PC-3 (cell line): ENCODE measurements around the gene DLG2. TPM values are rescaled to one million over a fixed set of nuclear protein-coding genes. Genes with fewer than 3 reads are reported as not detected.
"Not testable (repeated sequence)": the region's sequence is repeated elsewhere in the genome, so short reads cannot be mapped to it uniquely, and the experiment has no call there.

ENCODE experiments used
- ATAC-seq: fragments of 200-7000 bp; cut with Tn5 transposase; 2 replicates; pipeline ENCODE4 v1.9.1; 2020; ENCODE audit warnings: mild to moderate bottlenecking, moderate library complexity
- BruUV-seq: library from RNA; stranded (reverse); fragments of 400-500 nt; replicated peaks from 2 replicates; lab custom pipeline; 2021; lab: Mats Ljungman, UMichigan
- CTCF ChIA-PET: fragments of 300-600 bp; sonication (Branson Sonifier 250); formaldehyde crosslinking; loops from one replicate; lab custom pipeline; 2022; ENCODE audit warnings: antibody characterized with exemption; lab: Charles Lee
- POLR2A ChIA-PET: fragments of 300-600 bp; sonication (Branson Sonifier 250); formaldehyde crosslinking; loops from one replicate; lab custom pipeline; 2022; ENCODE audit warnings: antibody characterized with exemption; ENCODE audit not compliant: unreplicated experiment; lab: Charles Lee
- DNase-seq: peaks from one replicate; pipeline ENCODE4 v3.0.0-alpha.2; 2015
- H2AFZ ChIP-seq: fragments of 300-600 bp; sonication (generic); 2 replicates; pipeline ENCODE4 v1.6.0; 2016; ENCODE audit warnings: antibody characterized with exemption, low read length
- H3F3A ChIP-seq: fragments of 300-600 bp; sonication (generic); one replicate; pipeline ENCODE4 v1.6.0; 2017; ENCODE audit warnings: antibody characterized with exemption, low read length, control low read depth, mild to moderate bottlenecking; ENCODE audit not compliant: unreplicated experiment
- H3K27ac ChIP-seq: fragments of 300-600 bp; sonication (generic); 2 replicates; pipeline ENCODE4 v1.5.1; 2016; ENCODE audit warnings: mild to moderate bottlenecking, low read length
- H3K27me3 ChIP-seq: fragments of 300-600 bp; sonication (generic); 2 replicates; pipeline ENCODE4 v1.6.1; 2016; ENCODE audit warnings: low read length, mixed read lengths
- H3K36me3 ChIP-seq: fragments of 300-600 bp; sonication (generic); 2 replicates; pipeline ENCODE4 v1.6.1; 2016; ENCODE audit warnings: low read depth, mixed run types, low read length, mixed read lengths
- H3K4me1 ChIP-seq: fragments of 300-600 bp; sonication (generic); 2 replicates; pipeline ENCODE4 v1.5.1; 2016; ENCODE audit warnings: low read length; ENCODE audit not compliant: insufficient read depth
- H3K4me2 ChIP-seq: fragments of 300-600 bp; sonication (generic); 2 replicates; pipeline ENCODE4 v1.6.0; 2016; ENCODE audit warnings: low read length
- H3K4me3 ChIP-seq: fragments of 300-600 bp; sonication (generic); 2 replicates; pipeline ENCODE4 v1.5.1; 2016; ENCODE audit warnings: mild to moderate bottlenecking, low read length, mixed read lengths
- H3K79me2 ChIP-seq: fragments of 300-600 bp; sonication (generic); 2 replicates; pipeline ENCODE4 v1.6.1; 2017; ENCODE audit warnings: low read length, mixed read lengths
- H3K9ac ChIP-seq: fragments of 300-600 bp; sonication (generic); 2 replicates; pipeline ENCODE4 v1.6.0; 2016; ENCODE audit warnings: mild to moderate bottlenecking, low read length
- H3K9me2 ChIP-seq: fragments of 300-600 bp; sonication (generic); replicated peaks from 2 replicates; pipeline ENCODE4 v1.6.1; 2016; ENCODE audit warnings: mixed run types, low read length, mixed read lengths
- H3K9me3 ChIP-seq: fragments of 300-600 bp; sonication (generic); 2 replicates; pipeline ENCODE4 v1.6.1; 2016; ENCODE audit warnings: low read length, mixed read lengths
- H4K20me1 ChIP-seq: fragments of 300-600 bp; sonication (generic); 2 replicates; pipeline ENCODE4 v1.6.1; 2016; ENCODE audit warnings: low read length, mixed read lengths
- EZH2 ChIP-seq: fragments of 300-600 bp; sonication (generic); IDR thresholded peaks from one replicate; pipeline ENCODE4 v1.6.1; 2017; ENCODE audit warnings: antibody characterized with exemption, mild to moderate bottlenecking, low read length; ENCODE audit not compliant: unreplicated experiment
- EZH2phosphoT487 ChIP-seq: fragments of 300-600 bp; sonication (generic); IDR thresholded peaks from 2 replicates; pipeline ENCODE4 v1.6.1; 2018; ENCODE audit warnings: mild to moderate bottlenecking, antibody characterized with exemption, low read length, borderline replicate concordance
- intact Hi-C: fragments of 100-400 bp; cut with micrococcal nuclease; formaldehyde crosslinking; loops from 2 replicates; pipeline ENCODE4 v1.9.0; 2023
- total RNA-seq: library from RNA; depleted of rRNA; stranded (reverse); fragments of >200 nt; gene quantifications from 2 replicates; pipeline ENCODE4 v1.2.3, GENCODE V29; 2014
- TF ChIP-seq, protein P1 (sequence below): fragments of 300-600 bp; sonication (generic); conservative IDR thresholded peaks from 2 replicates; pipeline ENCODE4 v1.5.1; 2017; ENCODE audit warnings: antibody characterized with exemption, low read depth, mild to moderate bottlenecking, low read length

Gene DLG2
- total RNA-seq, 1 experiment from 2014 or later, result 0.58 TPM

- CTCF ChIA-PET, result no interaction called here
- intact Hi-C loops, result loop anchor here (2.0 to 10.0 kb wide), 2 partner anchors 32 to 1288 kb away; no protein-coding TSS in a partner anchor
- peak overlapping the region; percentile 83 for H3K4me3 ChIP-seq
- H3K27ac ChIP-seq, result no peak overlapping the region
- POLR2A ChIA-PET, result no interaction called here
- peaks cover 31% of the 10 kb centered on the region for H3K79me2 ChIP-seq
- no TSS peak for BruUV-seq
- no peaks in the 10 kb centered on the region for H3K9me3 ChIP-seq
- peak overlapping the region; percentile 89 for H2AFZ ChIP-seq
- peak overlapping the region; percentile 65; the same call in 1 of the 2 replicates for H3K9ac ChIP-seq
- H3K27me3 ChIP-seq, result no peaks in the 10 kb centered on the region
- peak overlapping the region; percentile 97 for H3K4me2 ChIP-seq
- H3F3A ChIP-seq, result no peaks in the 10 kb centered on the region
- no peak for ATAC-seq
- peak; percentile 22 for DNase-seq
- H3K9me2 ChIP-seq, result no peaks in the 10 kb centered on the region
- no peaks in the 10 kb centered on the region for H4K20me1 ChIP-seq
- peaks cover 25% of the 10 kb centered on the region for H3K4me1 ChIP-seq
- peaks cover 6% of the 10 kb centered on the region; the same call in 1 of the 2 replicates for H3K36me3 ChIP-seq
- TF ChIP-seq EZH2 (no peak), EZH2phosphoT487 (no peak)
- TF ChIP-seq, protein P1, sequence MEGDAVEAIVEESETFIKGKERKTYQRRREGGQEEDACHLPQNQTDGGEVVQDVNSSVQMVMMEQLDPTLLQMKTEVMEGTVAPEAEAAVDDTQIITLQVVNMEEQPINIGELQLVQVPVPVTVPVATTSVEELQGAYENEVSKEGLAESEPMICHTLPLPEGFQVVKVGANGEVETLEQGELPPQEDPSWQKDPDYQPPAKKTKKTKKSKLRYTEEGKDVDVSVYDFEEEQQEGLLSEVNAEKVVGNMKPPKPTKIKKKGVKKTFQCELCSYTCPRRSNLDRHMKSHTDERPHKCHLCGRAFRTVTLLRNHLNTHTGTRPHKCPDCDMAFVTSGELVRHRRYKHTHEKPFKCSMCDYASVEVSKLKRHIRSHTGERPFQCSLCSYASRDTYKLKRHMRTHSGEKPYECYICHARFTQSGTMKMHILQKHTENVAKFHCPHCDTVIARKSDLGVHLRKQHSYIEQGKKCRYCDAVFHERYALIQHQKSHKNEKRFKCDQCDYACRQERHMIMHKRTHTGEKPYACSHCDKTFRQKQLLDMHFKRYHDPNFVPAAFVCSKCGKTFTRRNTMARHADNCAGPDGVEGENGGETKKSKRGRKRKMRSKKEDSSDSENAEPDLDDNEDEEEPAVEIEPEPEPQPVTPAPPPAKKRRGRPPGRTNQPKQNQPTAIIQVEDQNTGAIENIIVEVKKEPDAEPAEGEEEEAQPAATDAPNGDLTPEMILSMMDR, result no peak
These were observed 648 bp downstream of the DLG2 start for GRCh38 chr11:85626496-85626895.

DNA sequence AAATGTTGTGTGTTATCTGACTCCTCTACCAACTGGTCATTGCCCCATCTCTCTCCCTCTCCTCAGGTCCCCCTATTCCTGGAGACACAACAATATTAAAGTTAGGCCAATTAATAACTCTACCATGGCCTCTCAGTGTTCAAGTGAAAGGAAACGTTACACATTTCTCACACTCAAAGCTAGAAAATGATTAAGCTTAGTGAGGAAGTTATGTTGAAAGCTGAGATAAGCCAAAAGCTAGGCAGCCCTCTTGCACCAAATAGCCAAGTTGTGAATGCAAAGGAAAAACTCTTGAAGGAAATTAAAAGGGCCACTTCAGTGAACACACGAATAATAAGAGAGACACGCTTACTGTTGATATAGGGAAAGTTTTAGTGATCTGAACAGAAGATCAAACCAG lies 6.9 kb downstream of the DLG2 start:
- intact Hi-C loops, result loop anchor here (10.0 kb wide), 1 partner anchor 1295 kb away; no protein-coding TSS in a partner anchor
- H3K4me3 ChIP-seq, result no peak overlapping the region
- no peaks in the 10 kb centered on the region for H4K20me1 ChIP-seq
- H3K27ac ChIP-seq, result no peak overlapping the region
- ATAC-seq (no peak), DNase-seq (no peak)
- no peak overlapping the region for H2AFZ ChIP-seq
- TF ChIP-seq EZH2, result no peak
- no peak for TF ChIP-seq EZH2phosphoT487
- TF ChIP-seq, protein P1, result no peak
- H3K9me3 ChIP-seq, result no peaks in the 10 kb centered on the region
- H3K79me2 ChIP-seq, result no peaks in the 10 kb centered on the region
- H3K36me3 ChIP-seq, result no peaks in the 10 kb centered on the region
- H3K4me2 ChIP-seq, result no peak overlapping the region
- no peaks in the 10 kb centered on the region for H3K27me3 ChIP-seq
- ChIA-PET POLR2A (no interaction called here), CTCF (no interaction called here)
- no peaks in the 10 kb centered on the region for H3F3A ChIP-seq
- BruUV-seq, result no TSS peak
- H3K9ac ChIP-seq, result no peak overlapping the region
- no peaks in the 10 kb centered on the region for H3K4me1 ChIP-seq
- no peaks in the 10 kb centered on the region for H3K9me2 ChIP-seq

GRCh38 chr11:85619499-85619898 lies 7.6 kb downstream of the DLG2 start:
- DNase-seq, result no peak
- CTCF ChIA-PET, result no interaction called here

GRCh38 chr11:85611643-85612042 lies 15.5 kb downstream of the DLG2 start:
- H3F3A ChIP-seq, H3K4me2 ChIP-seq, H3K27ac ChIP-seq, H3K27me3 ChIP-seq, H4K20me1 ChIP-seq, H2AFZ ChIP-seq, intact Hi-C loops, H3K4me1 ChIP-seq, H3K9me2 ChIP-seq, H3K9me3 ChIP-seq, DNase-seq, POLR2A ChIA-PET, CTCF ChIA-PET, H3K79me2 ChIP-seq, H3K4me3 ChIP-seq, H3K36me3 ChIP-seq, BruUV-seq, ATAC-seq, H3K9ac ChIP-seq: not testable (repeated sequence)

More at GRCh38 chr11:85619499-85619898, 7.6 kb downstream of the DLG2 start:
- no peaks in the 10 kb centered on the region for H3K36me3 ChIP-seq
- H3K79me2 ChIP-seq, result no peaks in the 10 kb centered on the region
- TF ChIP-seq EZH2, result no peak
- TF ChIP-seq, protein P1, result no peak
- TF ChIP-seq EZH2phosphoT487, result no peak
- no peak for ATAC-seq
- H3K4me1 ChIP-seq, result no peaks in the 10 kb centered on the region
- H3K27ac ChIP-seq, result no peak overlapping the region
- no peaks in the 10 kb centered on the region for H3K9me2 ChIP-seq
- no peaks in the 10 kb centered on the region for H3K27me3 ChIP-seq
- BruUV-seq, result no TSS peak
- no peaks in the 10 kb centered on the region for H3F3A ChIP-seq
- no peak overlapping the region for H2AFZ ChIP-seq
- no peak overlapping the region for H3K4me3 ChIP-seq
- no peaks in the 10 kb centered on the region for H4K20me1 ChIP-seq
- no peak overlapping the region for H3K4me2 ChIP-seq
- POLR2A ChIA-PET, result no interaction called here
- no peaks in the 10 kb centered on the region for H3K9me3 ChIP-seq
- H3K9ac ChIP-seq, result no peak overlapping the region
- intact Hi-C loops, result no loop called here
